Esophagus muscularis mucosa (tissue), 4 donors: ENCODE results near the gene CBX2. TPM values are rescaled to one million over a fixed set of nuclear protein-coding genes. Genes with fewer than 3 reads are reported as not detected.

Source experiments
- DNase-seq: peaks from one replicate; pipeline ENCODE4 v3.0.0-alpha.2; 2017; ENCODE audit errors: extremely low spot score
- H3K27ac ChIP-seq, 4 donors: fragments of 200-600 bp; sonication (generic); replicated peaks in 1 of 4; 1 replicate in 3 of 4; 2 replicates in 1 of 4; pipeline ENCODE4 v1.5.1; 2016 to 2019; ENCODE audit warnings: mild to moderate bottlenecking in 1 of 4
- H3K27me3 ChIP-seq, 4 donors: fragments of 200-600 bp; sonication (generic); one replicate each; pipeline versions ENCODE4 v1.5.1 to v1.6.0; 2016 to 2019
- H3K36me3 ChIP-seq, 4 donors: fragments of 200-600 bp; sonication (generic); one replicate each; pipeline ENCODE4 v1.5.1; 2016 to 2019
- H3K4me1 ChIP-seq, 4 donors: fragments of 200-600 bp; sonication (generic); one replicate each; pipeline ENCODE4 v1.5.1; 2016 to 2019
- H3K4me3 ChIP-seq, 4 donors: fragments of 200-600 bp; sonication (generic); 1 replicate in 2 of 4; 2 replicates in 2 of 4; pipeline ENCODE4 v1.5.1; 2016 to 2019; ENCODE audit warnings: mild to moderate bottlenecking in 4 of 4, moderate library complexity in 1 of 4
- H3K9me3 ChIP-seq, 4 donors: fragments of 200-600 bp; sonication (generic); 1 replicate in 3 of 4; 2 replicates in 1 of 4; pipeline ENCODE4 v1.5.1; 2016 to 2019
- EP300 ChIP-seq: sonication (generic); formaldehyde crosslinking; IDR thresholded peaks from one replicate; pipeline ENCODE4 v1.6.1; 2017; ENCODE audit warnings: antibody characterized with exemption
- POLR2A ChIP-seq: fragments of 450-650 bp; IDR thresholded peaks from one replicate; pipeline ENCODE4 v1.6.1; 2017; ENCODE audit warnings: antibody characterized with exemption, moderate library complexity, mild to moderate bottlenecking, low read depth
- POLR2AphosphoS5 ChIP-seq, 2 donors: sonication (generic); formaldehyde crosslinking; IDR thresholded peaks; one replicate each; pipeline ENCODE4 v1.6.1; 2017; ENCODE audit warnings: antibody characterized with exemption in 2 of 2
- WGBS: methylation state at CpG from one replicate; pipeline ENCODE4 v1.1.5; 2018; 5-methylcytosine and 5-hydroxymethylcytosine counted together
- intact Hi-C: fragments of 100-400 bp; cut with DNase I; formaldehyde crosslinking; loops from one replicate; pipeline ENCODE4 v1.15.1; 2023
- total RNA-seq, 4 donors: library from RNA; depleted of rRNA; stranded (reverse); fragments of >200 nt; gene quantifications; one replicate each; pipeline versions ENCODE4 v1.1.0 to v1.2.1, GENCODE V29; 2016
- TF ChIP-seq, protein P1 (sequence below), 3 experiments: fragments of 200-600 bp in 2 of 3; fragments of 450-650 bp in 1 of 3; sonication (generic) in 2 of 3; IDR thresholded peaks; one replicate each; pipeline ENCODE4 v1.5.1; 2017 to 2019; ENCODE audit warnings: antibody characterized with exemption in 3 of 3, mild to moderate bottlenecking in 2 of 3, moderate library complexity in 1 of 3

CBX2 gene
- total RNA-seq, 4 donors from 2014 or later: 0.66 to 2.8 (median 1.5) TPM

DNA sequence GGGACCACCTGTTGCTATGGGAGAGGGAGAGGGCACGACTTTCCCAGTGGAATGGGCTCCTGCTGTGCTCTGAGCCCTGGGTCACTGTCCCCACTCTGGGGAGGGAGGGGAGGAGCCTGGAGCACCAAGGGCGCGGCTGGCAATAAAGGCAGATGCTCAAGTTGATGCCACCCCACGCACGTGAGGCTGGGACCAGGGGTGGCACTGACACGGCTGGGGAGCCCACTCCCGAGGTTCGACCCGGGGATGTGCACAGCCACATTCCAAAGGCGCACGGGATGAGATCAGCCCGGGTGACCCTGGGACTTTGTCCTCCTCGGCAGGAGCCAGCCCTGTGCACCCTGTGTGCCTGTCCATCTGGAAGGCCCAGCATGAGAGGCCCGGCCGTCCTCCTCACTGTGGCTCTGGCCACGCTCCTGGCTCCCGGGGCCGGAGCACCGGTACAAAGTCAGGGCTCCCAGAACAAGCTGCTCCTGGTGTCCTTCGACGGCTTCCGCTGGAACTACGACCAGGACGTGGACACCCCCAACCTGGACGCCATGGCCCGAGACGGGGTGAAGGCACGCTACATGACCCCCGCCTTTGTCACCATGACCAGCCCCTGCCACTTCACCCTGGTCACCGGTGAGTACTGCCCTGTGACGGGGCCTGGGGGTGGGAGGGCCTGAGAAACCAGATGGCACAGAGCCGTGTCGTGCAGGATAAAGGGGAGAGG is 47.0 kb upstream of the CBX2 start, which contains the start of gene ENPP7:
Gene ENPP7, plus strand, starts transcription at position 175 of the 715 bp plus-strand sequence. Its CDS starts 197 bp downstream, at position 372.
- H3K36me3 ChIP-seq: no peaks in the 10 kb centered on the region
- H3K27me3 ChIP-seq: no peaks in the 10 kb centered on the region
- DNase-seq: no peak
- H3K9me3 ChIP-seq: no peaks in the 10 kb centered on the region
- intact Hi-C loops: no loop called here
- peaks cover 3 to 14% (median 11%) of the 10 kb centered on the region in 4 donors for H3K4me1 ChIP-seq
- H3K4me3 ChIP-seq: no peak within 1 kb of the TSS
- no peak for TF ChIP-seq POLR2AphosphoS5 (IDR thresholded peaks at IDR 0.05)
- TF ChIP-seq, protein P1, sequence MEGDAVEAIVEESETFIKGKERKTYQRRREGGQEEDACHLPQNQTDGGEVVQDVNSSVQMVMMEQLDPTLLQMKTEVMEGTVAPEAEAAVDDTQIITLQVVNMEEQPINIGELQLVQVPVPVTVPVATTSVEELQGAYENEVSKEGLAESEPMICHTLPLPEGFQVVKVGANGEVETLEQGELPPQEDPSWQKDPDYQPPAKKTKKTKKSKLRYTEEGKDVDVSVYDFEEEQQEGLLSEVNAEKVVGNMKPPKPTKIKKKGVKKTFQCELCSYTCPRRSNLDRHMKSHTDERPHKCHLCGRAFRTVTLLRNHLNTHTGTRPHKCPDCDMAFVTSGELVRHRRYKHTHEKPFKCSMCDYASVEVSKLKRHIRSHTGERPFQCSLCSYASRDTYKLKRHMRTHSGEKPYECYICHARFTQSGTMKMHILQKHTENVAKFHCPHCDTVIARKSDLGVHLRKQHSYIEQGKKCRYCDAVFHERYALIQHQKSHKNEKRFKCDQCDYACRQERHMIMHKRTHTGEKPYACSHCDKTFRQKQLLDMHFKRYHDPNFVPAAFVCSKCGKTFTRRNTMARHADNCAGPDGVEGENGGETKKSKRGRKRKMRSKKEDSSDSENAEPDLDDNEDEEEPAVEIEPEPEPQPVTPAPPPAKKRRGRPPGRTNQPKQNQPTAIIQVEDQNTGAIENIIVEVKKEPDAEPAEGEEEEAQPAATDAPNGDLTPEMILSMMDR (IDR thresholded peaks at IDR 0.05): no peak
- no peak for TF ChIP-seq POLR2A
- WGBS: 84% methylated on average over 5 of the region's 33 CpGs
- H3K27ac ChIP-seq: no peak within 1 kb of the TSS

DNA sequence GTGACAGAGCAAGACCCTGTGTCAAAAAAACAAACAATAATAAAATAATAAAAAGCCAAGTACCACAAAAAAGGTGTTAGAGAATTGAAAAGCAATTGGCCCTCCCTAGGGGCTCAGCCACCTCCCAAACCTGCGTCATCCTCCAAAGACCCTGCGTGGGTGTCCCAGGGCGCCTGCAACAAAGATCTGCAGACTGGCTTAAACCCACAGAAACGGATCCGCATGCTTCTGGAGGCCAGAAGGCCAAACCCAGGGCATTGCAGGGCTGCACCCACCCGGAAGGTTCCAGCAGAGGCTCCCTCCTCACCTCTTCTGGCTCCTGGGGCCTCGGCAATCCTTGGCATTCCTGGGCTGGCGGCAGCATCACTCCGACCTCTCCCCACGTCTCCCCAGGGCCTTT is 45.7 kb upstream of the CBX2 start:
- intact Hi-C loops: no loop called here
- Histone ChIP-seq H3K4me3 (no peak overlapping the region), H3K27ac (no peak overlapping the region), H3K27me3 (peaks cover 0 to 5% (median 0%) of the 10 kb centered on the region in 4 donors), H3K9me3 (no peaks in the 10 kb centered on the region), H3K4me1 (peaks cover 3 to 14% (median 11%) of the 10 kb centered on the region in 4 donors), H3K36me3 (no peaks in the 10 kb centered on the region)
- 98% methylated on average over 7 of the region's 10 CpGs for WGBS
- DNase-seq: no peak
- no peak for TF ChIP-seq POLR2AphosphoS5 (IDR thresholded peaks at IDR 0.05)
- TF ChIP-seq, protein P1 (IDR thresholded peaks at IDR 0.05): no peak
- TF ChIP-seq POLR2A: no peak
- no peak for TF ChIP-seq EP300

GRCh38 chr17:79732804-79733691 is 44.9 kb upstream of the CBX2 start:
- no peaks in the 10 kb centered on the region for H3K9me3 ChIP-seq
- H3K36me3 ChIP-seq: no peaks in the 10 kb centered on the region
- intact Hi-C loops: no loop called here
- H3K27ac ChIP-seq: no peak overlapping the region
- no peak for DNase-seq
- no peak for TF ChIP-seq POLR2AphosphoS5 (IDR thresholded peaks at IDR 0.05)
- no peak for TF ChIP-seq POLR2A
- no peak for TF ChIP-seq EP300
- TF ChIP-seq, protein P1 (IDR thresholded peaks at IDR 0.05): no peak
- H3K4me3 ChIP-seq: peak overlapping the region in 2 of 4 donors; percentile 20 to 24
- WGBS: 77% methylated on average over 31 of the region's 35 CpGs
- H3K27me3 ChIP-seq: peaks cover 0 to 13% (median 0%) of the 10 kb centered on the region in 4 donors
- peaks cover 3 to 13% (median 10%) of the 10 kb centered on the region in 4 donors for H3K4me1 ChIP-seq

DNA sequence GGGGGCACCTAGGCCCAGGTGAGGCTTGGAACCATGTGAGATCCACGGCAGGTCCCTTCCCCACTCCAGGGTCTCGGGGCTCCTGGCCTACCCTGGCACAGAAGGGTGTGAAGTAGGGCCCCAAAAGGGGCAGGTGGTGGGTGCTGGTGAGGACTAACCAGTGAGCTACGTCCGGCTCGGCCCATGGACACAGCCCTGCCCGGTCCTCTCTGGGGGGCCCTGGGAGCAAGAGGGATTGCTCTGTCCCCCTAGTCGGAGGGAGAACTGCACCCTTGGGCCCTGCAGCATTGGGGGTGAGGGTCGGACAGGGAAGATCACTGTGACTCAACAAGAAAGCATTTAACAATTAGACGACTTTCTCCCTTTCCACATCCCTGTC is 44.3 kb upstream of the CBX2 start:
- TF ChIP-seq, protein P1 (IDR thresholded peaks at IDR 0.05): no peak
- TF ChIP-seq POLR2AphosphoS5 (IDR thresholded peaks at IDR 0.05): no peak
- TF ChIP-seq EP300: no peak
- no peak for TF ChIP-seq POLR2A
- intact Hi-C loops: no loop called here
- H3K36me3 ChIP-seq: no peaks in the 10 kb centered on the region
- H3K27ac ChIP-seq: no peak overlapping the region
- peaks cover 0 to 20% (median 0%) of the 10 kb centered on the region in 4 donors for H3K27me3 ChIP-seq
- no peak overlapping the region for H3K4me3 ChIP-seq
- no peaks in the 10 kb centered on the region for H3K9me3 ChIP-seq
- DNase-seq: no peak
- H3K4me1 ChIP-seq: peaks cover 3 to 8% (median 5%) of the 10 kb centered on the region in 4 donors
- 86% methylated on average over 7 of the region's 9 CpGs for WGBS
